Heart left ventricle (tissue), 13 donors: ENCODE measurements around the gene UBN2.

ENCODE experiments used
- POLR2A ChIP-seq, 2 donors: fragments of 450-650 bp; IDR thresholded peaks; one replicate each; pipeline ENCODE4 v1.6.1; 2017; ENCODE audit warnings: antibody characterized with exemption in 2 of 2, mild to moderate bottlenecking in 2 of 2, moderate library complexity in 2 of 2
- TF ChIP-seq, protein P1 (sequence below), 12 donors: fragments of 200-600 bp; sonication (generic) in 4 of 12; IDR thresholded peaks; one replicate each; pipeline versions ENCODE4 v1.5.0 to v1.8.0; 2018 to 2022; ENCODE audit warnings: antibody characterized with exemption in 12 of 12, mild to moderate bottlenecking in 5 of 12
- donor health status: ischemic (EF 13 %, LVEDD 7.1; RV severe dilation, severe dysfunction).
- donor health status: DM: no; HTN: yes; CAD: no.
- donor health status: DM: no; HTN: no; CAD: no.
- donor health status: ischemic (EF 25% LVEDD 6.9; RV normal size, moderate dysfunction).
- donor health status: ischemic (EF 25% LVEDD 5.7; RV mildly dilated, moderate dysfunction).
- donor health status: ischemic (EF 35%, LVEDD 5.7; RV mildly dilated, moderate dysfunction).
- donor health status: nonischemic (EF 11% LVEDD 7.7; RV severe dilation, severe dysfunction).
- donor health status: DM: yes; HTN: yes; CAD: no.
- donor health status: PGD.
- donor health status: ischemic (EF 29% LVEDD 5.4; RV normal size, mild dysfunction).
- donor health status: nonischemic (EF 23%, LVEDD 6.1; RV moderate dilation, normal function).

DNA sequence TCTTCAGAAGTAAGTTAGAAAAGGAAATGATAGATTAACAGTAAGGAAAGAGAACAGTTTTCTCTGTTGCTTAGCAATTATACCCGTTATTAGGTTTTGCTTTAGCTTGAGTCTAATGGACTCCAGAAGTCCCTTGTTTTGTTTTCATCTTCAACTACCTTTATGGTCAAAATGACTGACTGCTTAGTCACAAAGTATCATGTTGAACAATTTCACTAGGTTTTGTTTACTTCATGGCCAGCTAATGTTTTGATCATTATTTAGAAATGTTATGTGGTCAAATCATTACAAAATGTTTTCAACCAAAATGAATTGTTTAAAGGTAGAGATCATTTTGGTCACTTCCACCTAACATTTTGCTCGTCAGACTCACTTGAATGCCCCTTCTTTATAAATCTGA, 1.9 kb downstream of the UBN2 start:
- no peak for TF ChIP-seq POLR2A (IDR thresholded peaks at IDR 0.05)
- TF ChIP-seq, protein P1, sequence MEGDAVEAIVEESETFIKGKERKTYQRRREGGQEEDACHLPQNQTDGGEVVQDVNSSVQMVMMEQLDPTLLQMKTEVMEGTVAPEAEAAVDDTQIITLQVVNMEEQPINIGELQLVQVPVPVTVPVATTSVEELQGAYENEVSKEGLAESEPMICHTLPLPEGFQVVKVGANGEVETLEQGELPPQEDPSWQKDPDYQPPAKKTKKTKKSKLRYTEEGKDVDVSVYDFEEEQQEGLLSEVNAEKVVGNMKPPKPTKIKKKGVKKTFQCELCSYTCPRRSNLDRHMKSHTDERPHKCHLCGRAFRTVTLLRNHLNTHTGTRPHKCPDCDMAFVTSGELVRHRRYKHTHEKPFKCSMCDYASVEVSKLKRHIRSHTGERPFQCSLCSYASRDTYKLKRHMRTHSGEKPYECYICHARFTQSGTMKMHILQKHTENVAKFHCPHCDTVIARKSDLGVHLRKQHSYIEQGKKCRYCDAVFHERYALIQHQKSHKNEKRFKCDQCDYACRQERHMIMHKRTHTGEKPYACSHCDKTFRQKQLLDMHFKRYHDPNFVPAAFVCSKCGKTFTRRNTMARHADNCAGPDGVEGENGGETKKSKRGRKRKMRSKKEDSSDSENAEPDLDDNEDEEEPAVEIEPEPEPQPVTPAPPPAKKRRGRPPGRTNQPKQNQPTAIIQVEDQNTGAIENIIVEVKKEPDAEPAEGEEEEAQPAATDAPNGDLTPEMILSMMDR (IDR thresholded peaks at IDR 0.05), result no peak
